Naive thymus-derived CD4-positive, alpha-beta T cell (primary cell): ENCODE data around the gene SEMA4D. TPM values are rescaled to one million over a fixed set of nuclear protein-coding genes. Genes with fewer than 3 reads are reported as not detected.
A peak's percentile ranks its signal among the peaks of the same experiment; 100 is the strongest.

Source experiments
- ATAC-seq: fragments of 150-1000 bp; cut with Tn5 transposase; 2 replicates; pipeline ENCODE4 v1.10.0; 2021; ENCODE audit warnings: mild to moderate bottlenecking, moderate library complexity
- CTCF ChIA-PET: fragments of 350-600 bp; sonication (Branson Sonifier 250); formaldehyde crosslinking; loops from one replicate; lab custom pipeline; 2021; ENCODE audit warnings: antibody characterized with exemption; lab: Charles Lee
- POLR2A ChIA-PET: fragments of 350-600 bp; sonication (Branson Sonifier 250); formaldehyde crosslinking; loops from one replicate; lab custom pipeline; 2021; ENCODE audit warnings: antibody characterized with exemption, inconsistent platforms; lab: Charles Lee
- DNase-seq, 9 donors: peaks; one replicate each; pipeline versions ENCODE4 v3.0.0 to v3.0.0-alpha.2; 2020 to 2022; ENCODE audit warnings: mixed read lengths in 1 of 9
- H3K27ac ChIP-seq: one replicate; pipeline ENCODE4 v1.7.0; 2013; ENCODE audit warnings: mild to moderate bottlenecking, low read depth, low read length, moderate library complexity
- H3K27me3 ChIP-seq, 2 donors: one replicate each; pipeline ENCODE4 v1.7.0; 2013; ENCODE audit warnings: low read length in 2 of 2, mild to moderate bottlenecking in 2 of 2, moderate library complexity in 2 of 2; ENCODE audit not compliant: control insufficient read depth in 2 of 2, insufficient read depth in 2 of 2
- H3K36me3 ChIP-seq, 3 experiments: 1 replicate in 2 of 3; 2 replicates in 1 of 3; pipeline ENCODE4 v1.7.0; 2013; ENCODE audit warnings: low read length in 3 of 3, mild to moderate bottlenecking in 3 of 3, moderate library complexity in 1 of 3; ENCODE audit not compliant: insufficient read depth in 3 of 3, control insufficient read depth in 2 of 3
- H3K4me1 ChIP-seq, 2 donors: one replicate each; pipeline ENCODE4 v1.7.0; 2013; ENCODE audit warnings: low read length in 2 of 2, mild to moderate bottlenecking in 2 of 2, moderate library complexity in 1 of 2; ENCODE audit not compliant: control insufficient read depth in 2 of 2, insufficient read depth in 2 of 2
- H3K4me3 ChIP-seq: 2 replicates; pipeline ENCODE4 v1.7.0; 2013; ENCODE audit warnings: mild to moderate bottlenecking, low read length
- H3K9me3 ChIP-seq, 3 experiments: 1 replicate in 2 of 3; 2 replicates in 1 of 3; pipeline ENCODE4 v1.7.0; 2013; ENCODE audit warnings: low read length in 3 of 3; ENCODE audit not compliant: control insufficient read depth in 2 of 3
- H3K27ac Mint-ChIP-seq, 9 donors: one replicate each; pipeline ENCODE4 v1.8.0; 2020 to 2022; ENCODE audit warnings: mixed read lengths in 9 of 9, mild to moderate bottlenecking in 8 of 9, moderate library complexity in 5 of 9, inconsistent platforms in 2 of 9
- H3K27me3 Mint-ChIP-seq, 5 donors: one replicate each; pipeline ENCODE4 v1.8.0; 2021 to 2022; ENCODE audit warnings: mixed read lengths in 5 of 5, mild to moderate bottlenecking in 1 of 5
- H3K36me3 Mint-ChIP-seq, 5 donors: one replicate each; pipeline ENCODE4 v1.8.0; 2020 to 2022; ENCODE audit warnings: mixed read lengths in 5 of 5, mild to moderate bottlenecking in 3 of 5, inconsistent platforms in 1 of 5
- H3K4me1 Mint-ChIP-seq, 7 donors: one replicate each; pipeline ENCODE4 v1.8.0; 2020 to 2022; ENCODE audit warnings: mixed read lengths in 7 of 7, mild to moderate bottlenecking in 3 of 7, inconsistent platforms in 1 of 7
- H3K4me3 Mint-ChIP-seq, 10 donors: one replicate each; pipeline ENCODE4 v1.8.0; 2020 to 2022; ENCODE audit warnings: mild to moderate bottlenecking in 10 of 10, mixed read lengths in 10 of 10, moderate library complexity in 6 of 10, inconsistent platforms in 2 of 10
- H3K9me3 Mint-ChIP-seq, 11 donors: one replicate each; pipeline ENCODE4 v1.8.0; 2020 to 2022; ENCODE audit warnings: mixed read lengths in 11 of 11, mild to moderate bottlenecking in 4 of 11, inconsistent platforms in 1 of 11, moderate library complexity in 1 of 11
- intact Hi-C, 2 donors: fragments of 100-400 bp; cut with micrococcal nuclease; formaldehyde crosslinking; loops; one replicate each; pipeline ENCODE4 v1.15.1; 2023
- polyA plus RNA-seq, 2 donors: library from polyadenylated mRNA; unstranded; fragments of 300-500 nt; fragmentation: Illumina TruSeq; gene quantifications; one replicate each; pipeline ENCODE4 v1.2.3, GENCODE V29; 2021
- total RNA-seq, 6 experiments: library from RNA in 5 of 6; stranded (reverse) in 5 of 6; gene quantifications; 1 replicate in 5 of 6; 2 replicates in 1 of 6; pipeline ENCODE4 v1.2.3 and lab custom pipeline; 2021 to 2026

The SEMA4D gene
- total and polyA plus RNA-seq, 7 experiments from 2014 or later = 114 to 465 (median 448) TPM

GRCh38 chr9:89437772-89438171 is 60.1 kb downstream of the SEMA4D start:
- Histone ChIP-seq H3K4me1 (peaks cover 75 to 76% of the 10 kb centered on the region in 2 donors), H3K36me3 (peaks cover 0 to 36% (median 3%) of the 10 kb centered on the region in 3 experiments), H3K27ac (peak overlapping the region; percentile 62), H3K27me3 (no peaks in the 10 kb centered on the region), H3K4me3 (no peak overlapping the region), H3K9me3 (no peaks in the 10 kb centered on the region)
- intact Hi-C loops = loop anchor here in 1 of 2 donors (2.0 kb wide), 1 partner anchor 19 kb away; no protein-coding TSS in a partner anchor
- H3K9me3 Mint-ChIP-seq = no peaks in the 10 kb centered on the region
- ChIA-PET CTCF (interaction anchor here (0.6 kb wide), 1 partner anchor 98 kb away, joined by 4 read pairs; no protein-coding TSS in a partner anchor), POLR2A (interaction anchor here (0.7 to 1.1 kb wide), 4 partner anchors 12 to 59 kb away, joined by 3 to 7 read pairs (median 5); no protein-coding TSS in a partner anchor)
- H3K36me3 Mint-ChIP-seq = peaks cover 0 to 19% (median 15%) of the 10 kb centered on the region in 5 donors
- H3K27ac Mint-ChIP-seq = peak overlapping the region; percentile 80 to 95 (median 87)
- peaks cover 70 to 98% (median 92%) of the 10 kb centered on the region in 7 donors for H3K4me1 Mint-ChIP-seq
- ATAC-seq = no peak
- DNase-seq = no peak
- H3K4me3 Mint-ChIP-seq = peak overlapping the region; percentile 26 to 80 (median 74)
- H3K27me3 Mint-ChIP-seq = no peaks in the 10 kb centered on the region

- Histone ChIP-seq H3K4me1 (peaks cover 74 to 75% of the 10 kb centered on the region in 2 donors), H3K27me3 (no peaks in the 10 kb centered on the region), H3K36me3 (peaks cover 0 to 42% (median 3%) of the 10 kb centered on the region in 3 experiments), H3K9me3 (no peaks in the 10 kb centered on the region), H3K27ac (peak overlapping the region; percentile 62), H3K4me3 (no peak overlapping the region)
- CTCF ChIA-PET = interaction anchor here (0.6 to 2.0 kb wide), 3 partner anchors 20 to 112 kb away, joined by 4 to 5 read pairs (median 5); no protein-coding TSS in a partner anchor
- intact Hi-C loops = loop anchor here in 1 of 2 donors (2.0 kb wide), 1 partner anchor 20 kb away; no protein-coding TSS in a partner anchor
- H3K4me3 Mint-ChIP-seq = peak overlapping the region; percentile 44 to 80 (median 74)
- H3K27ac Mint-ChIP-seq = peak overlapping the region; percentile 80 to 95 (median 85)
- POLR2A ChIA-PET = interaction anchor here (0.6 to 0.9 kb wide), 2 partner anchors 13 to 42 kb away, joined by 3 read pairs; no protein-coding TSS in a partner anchor
- peaks cover 0 to 19% (median 15%) of the 10 kb centered on the region in 5 donors for H3K36me3 Mint-ChIP-seq
- peaks cover 75 to 98% (median 92%) of the 10 kb centered on the region in 7 donors for H3K4me1 Mint-ChIP-seq
- no peaks in the 10 kb centered on the region for H3K9me3 Mint-ChIP-seq
- DNase-seq (peak in 6 of 9 donors; percentile 42 to 59 (median 56)), ATAC-seq (peak; percentile 83)
- H3K27me3 Mint-ChIP-seq = no peaks in the 10 kb centered on the region
These were observed 60.8 kb downstream of the SEMA4D start for GRCh38 chr9:89436963-89437625.

GRCh38 chr9:89436326-89436725 is 61.6 kb downstream of the SEMA4D start:
- POLR2A ChIA-PET = interaction anchor here (0.6 to 0.8 kb wide), 2 partner anchors 35 to 112 kb away, joined by 3 read pairs; no protein-coding TSS in a partner anchor
- intact Hi-C loops = loop anchor here in 1 of 2 donors (2.0 kb wide), 1 partner anchor 20 kb away; no protein-coding TSS in a partner anchor
- peaks cover 73 to 74% of the 10 kb centered on the region in 2 donors for H3K4me1 ChIP-seq
- H3K9me3 Mint-ChIP-seq = no peaks in the 10 kb centered on the region
- DNase-seq = no peak
- peaks cover 74 to 98% (median 92%) of the 10 kb centered on the region in 7 donors for H3K4me1 Mint-ChIP-seq
- peak overlapping the region in 6 of 10 donors; percentile 6 to 80 (median 70) for H3K4me3 Mint-ChIP-seq
- no peak for ATAC-seq
- H3K27ac ChIP-seq = peak overlapping the region; percentile 62
- H3K36me3 Mint-ChIP-seq = peaks cover 0 to 19% (median 17%) of the 10 kb centered on the region in 5 donors
- peaks cover 0 to 34% (median 3%) of the 10 kb centered on the region in 3 experiments for H3K36me3 ChIP-seq
- H3K27me3 ChIP-seq = no peaks in the 10 kb centered on the region
- no peaks in the 10 kb centered on the region for H3K27me3 Mint-ChIP-seq
- H3K4me3 ChIP-seq = no peak overlapping the region
- CTCF ChIA-PET = interaction anchor here (1.1 to 2.0 kb wide), 2 partner anchors 20 to 113 kb away, joined by 5 read pairs; no protein-coding TSS in a partner anchor
- H3K27ac Mint-ChIP-seq = peak overlapping the region; percentile 13 to 95 (median 82)
- H3K9me3 ChIP-seq = no peaks in the 10 kb centered on the region

- Mint-ChIP-seq H3K4me1 (peaks cover 71 to 98% (median 92%) of the 10 kb centered on the region in 7 donors), H3K36me3 (peaks cover 0 to 10% (median 6%) of the 10 kb centered on the region in 5 donors), H3K27ac (peak overlapping the region; percentile 70 to 92 (median 89)), H3K4me3 (peak overlapping the region in 8 of 10 donors; percentile 42 to 70 (median 63)), H3K27me3 (no peaks in the 10 kb centered on the region), H3K9me3 (no peaks in the 10 kb centered on the region)
- intact Hi-C loops = no loop called here
- H3K4me1 ChIP-seq = peaks cover 65 to 71% of the 10 kb centered on the region in 2 donors
- ATAC-seq = no peak
- no peaks in the 10 kb centered on the region for H3K9me3 ChIP-seq
- DNase-seq = no peak
- peak overlapping the region; percentile 57 for H3K27ac ChIP-seq
- ChIA-PET POLR2A (interaction anchor here (0.6 to 0.8 kb wide), 2 partner anchors 34 to 113 kb away, joined by 3 read pairs; no protein-coding TSS in a partner anchor), CTCF (interaction anchor here (2.0 kb wide), 1 partner anchor 19 kb away, joined by 5 read pairs; no protein-coding TSS in a partner anchor)
- H3K4me3 ChIP-seq = no peak overlapping the region
- no peaks in the 10 kb centered on the region for H3K27me3 ChIP-seq
- peaks cover 0 to 33% (median 3%) of the 10 kb centered on the region in 3 experiments for H3K36me3 ChIP-seq
These were observed 62.7 kb downstream of the SEMA4D start for GRCh38 chr9:89435071-89435823.

GRCh38 chr9:89434636-89435035 is 63.3 kb downstream of the SEMA4D start:
- H3K27me3 ChIP-seq = no peaks in the 10 kb centered on the region
- Mint-ChIP-seq H3K9me3 (no peaks in the 10 kb centered on the region), H3K27ac (peak overlapping the region; percentile 31 to 92 (median 89)), H3K36me3 (peaks cover 0 to 8% (median 5%) of the 10 kb centered on the region in 5 donors), H3K4me3 (peak overlapping the region in 2 of 10 donors; percentile 35 to 67), H3K4me1 (peaks cover 66 to 98% (median 92%) of the 10 kb centered on the region in 7 donors), H3K27me3 (no peaks in the 10 kb centered on the region)
- ChIA-PET CTCF (no interaction called here), POLR2A (no interaction called here)
- no peaks in the 10 kb centered on the region for H3K9me3 ChIP-seq
- peak overlapping the region; percentile 57 for H3K27ac ChIP-seq
- DNase-seq (no peak), ATAC-seq (no peak)
- intact Hi-C loops = no loop called here
- H3K4me3 ChIP-seq = no peak overlapping the region
- peaks cover 65 to 72% of the 10 kb centered on the region in 2 donors for H3K4me1 ChIP-seq
- H3K36me3 ChIP-seq = peaks cover 0 to 34% (median 3%) of the 10 kb centered on the region in 3 experiments

DNA sequence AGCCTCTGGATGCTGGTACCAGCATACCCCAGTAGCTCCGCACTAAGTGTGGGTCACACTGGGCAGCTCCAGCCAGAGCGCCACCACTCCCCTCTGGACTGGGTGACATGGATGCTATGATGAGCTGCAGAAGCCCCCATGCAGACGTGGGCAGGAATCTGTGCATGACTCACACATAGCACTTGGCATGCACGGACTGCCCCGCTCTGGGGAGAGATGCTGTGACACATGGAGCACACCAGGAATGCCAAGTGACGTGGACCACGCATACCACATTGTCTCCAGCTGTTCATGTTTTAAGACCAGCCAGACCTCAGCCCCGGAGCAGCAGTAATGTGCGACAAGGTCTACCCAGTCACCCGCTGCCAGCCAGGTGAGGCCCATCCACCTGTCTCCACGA is 64.1 kb downstream of the SEMA4D start:
- Histone ChIP-seq H3K4me1 (peaks cover 70 to 80% of the 10 kb centered on the region in 2 donors), H3K27ac (peak overlapping the region; percentile 43), H3K36me3 (peaks cover 0 to 30% (median 3%) of the 10 kb centered on the region in 3 experiments), H3K9me3 (no peaks in the 10 kb centered on the region), H3K4me3 (no peak overlapping the region), H3K27me3 (no peaks in the 10 kb centered on the region)
- Mint-ChIP-seq H3K27me3 (no peaks in the 10 kb centered on the region), H3K27ac (peak overlapping the region in 6 of 9 donors; percentile 60 to 92 (median 90)), H3K4me3 (no peak overlapping the region), H3K4me1 (peaks cover 63 to 98% (median 92%) of the 10 kb centered on the region in 7 donors), H3K9me3 (no peaks in the 10 kb centered on the region), H3K36me3 (peaks cover 0 to 8% (median 5%) of the 10 kb centered on the region in 5 donors)
- CTCF ChIA-PET = interaction anchor here (0.9 kb wide), 1 partner anchor 114 kb away, joined by 3 read pairs; no protein-coding TSS in a partner anchor
- intact Hi-C loops = no loop called here
- POLR2A ChIA-PET = no interaction called here
- DNase-seq (no peak), ATAC-seq (no peak)
